OCI-LY3 (cell line): ENCODE measurements around the gene SMYD3.

ENCODE experiments used
- H2AFZ ChIP-seq: fragments of 200-600, 300-600 bp; shearing (Covaris generic); 2 replicates; pipeline ENCODE4 v1.6.0; 2014; ENCODE audit warnings: antibody characterized with exemption, low read depth, low read length
- H3K27ac ChIP-seq: fragments of 200-600, 300-600 bp; sonication (generic); 2 replicates; pipeline ENCODE4 v1.5.1; 2014; ENCODE audit warnings: mild to moderate bottlenecking, low read length, moderate library complexity, mixed read lengths
- H3K27me3 ChIP-seq: fragments of 200-600, 300-600 bp; sonication (generic); 2 replicates; pipeline ENCODE4 v1.6.1; 2014; ENCODE audit warnings: low read depth, low read length, mixed read lengths
- H3K36me3 ChIP-seq: fragments of 200-600, 300-600 bp; sonication (generic); replicated peaks from 2 replicates; pipeline ENCODE3; 2014; ENCODE audit warnings: low read depth, low read length, mixed read lengths
- H3K4me1 ChIP-seq: fragments of 300-600, 200-600 bp; sonication (generic); 2 replicates; pipeline ENCODE4 v1.6.1; 2014; ENCODE audit warnings: low read length, mixed read lengths
- H3K4me2 ChIP-seq: fragments of 200-600, 300-600 bp; sonication (generic); 2 replicates; pipeline ENCODE4 v1.6.1; 2014; ENCODE audit warnings: low read length, mixed read lengths
- H3K4me3 ChIP-seq: fragments of 300-600, 200-600 bp; sonication (generic); 2 replicates; pipeline ENCODE4 v1.5.1; 2014; ENCODE audit warnings: antibody characterized with exemption, mild to moderate bottlenecking, low read length, moderate library complexity
- H3K79me2 ChIP-seq: fragments of 300-600, 200-600 bp; shearing (Covaris generic); 2 replicates; pipeline ENCODE4 v1.6.1; 2014; ENCODE audit warnings: mild to moderate bottlenecking, low read length, mixed read lengths
- H3K9ac ChIP-seq: fragments of 300-600, 200-600 bp; shearing (Covaris generic); 2 replicates; pipeline ENCODE4 v1.6.0; 2014; ENCODE audit warnings: mild to moderate bottlenecking, low read length, moderate library complexity
- H3K9me3 ChIP-seq: fragments of 200-600, 300-600 bp; shearing (Covaris generic); 2 replicates; pipeline ENCODE4 v1.6.1; 2014; ENCODE audit warnings: low read length, mixed read lengths; ENCODE audit not compliant: insufficient read depth
- H4K20me1 ChIP-seq: fragments of 200-600, 300-600 bp; sonication (generic); 2 replicates; pipeline ENCODE4 v1.6.1; 2016; ENCODE audit warnings: low read length, mixed read lengths; ENCODE audit not compliant: insufficient read depth
- EZH2phosphoT487 ChIP-seq: fragments of 200-600 bp; shearing (Covaris generic); IDR thresholded peaks from 2 replicates; pipeline ENCODE4 v1.6.1; 2018; ENCODE audit warnings: antibody characterized with exemption, mixed run types, low read depth
- TF ChIP-seq, protein P1 (sequence below): fragments of 200-600, 300-600 bp; sonication (generic); IDR thresholded peaks from 2 replicates; pipeline ENCODE4 v1.5.1; 2014; ENCODE audit warnings: antibody characterized with exemption, low read length, low read depth

Gene SMYD3

DNA sequence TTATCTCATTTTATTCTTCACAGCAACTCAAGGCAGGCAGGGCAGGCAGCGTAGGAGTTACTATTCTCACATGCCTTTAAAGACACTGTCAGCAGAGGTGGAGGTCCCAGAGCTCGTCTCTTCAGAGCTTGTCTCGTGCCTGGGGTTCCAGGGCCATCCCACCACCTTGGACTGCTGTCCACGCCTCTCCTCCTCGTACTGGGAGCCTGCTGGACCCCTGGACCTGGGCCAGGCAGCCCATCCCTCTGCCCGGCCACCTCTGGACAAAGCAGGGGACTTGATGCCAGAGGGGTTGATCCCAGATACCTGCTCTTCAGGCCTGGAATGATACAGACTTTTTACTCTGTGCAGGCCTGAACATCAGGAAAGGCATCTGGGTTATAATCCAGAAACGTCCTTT is 805.4 kb downstream of the SMYD3 start:
- Histone ChIP-seq H3K4me1 (0 out of 2 replicates have a peak, but pooled peaks cover 7% of the 10 kb centered on the region), H3K27me3 (no peaks in the 10 kb centered on the region)

DNA sequence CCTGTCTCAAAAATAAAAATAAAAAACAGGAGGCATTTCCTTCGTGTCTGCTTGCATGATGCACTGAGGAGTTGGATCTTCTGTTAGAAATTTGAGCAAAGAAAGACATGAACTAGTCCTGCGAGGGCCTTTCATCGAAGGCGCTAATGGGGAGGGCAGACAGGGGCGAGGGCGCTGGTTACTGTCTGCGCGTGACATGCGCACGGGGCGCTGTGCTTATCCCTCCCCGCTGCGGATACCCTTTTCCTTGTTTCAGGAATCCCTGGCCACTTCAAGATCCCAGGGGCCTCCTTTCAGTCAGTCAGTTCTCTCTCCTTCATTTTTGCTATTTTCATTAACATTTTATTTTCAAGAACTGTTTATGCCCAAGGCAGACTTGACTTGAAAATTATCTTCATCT is 806.4 kb downstream of the SMYD3 start:
- no peak overlapping the region for H3K9ac ChIP-seq
- 0 out of 2 replicates have a peak, but pooled peaks cover 7% of the 10 kb centered on the region for H3K4me1 ChIP-seq
- TF ChIP-seq, protein P1, sequence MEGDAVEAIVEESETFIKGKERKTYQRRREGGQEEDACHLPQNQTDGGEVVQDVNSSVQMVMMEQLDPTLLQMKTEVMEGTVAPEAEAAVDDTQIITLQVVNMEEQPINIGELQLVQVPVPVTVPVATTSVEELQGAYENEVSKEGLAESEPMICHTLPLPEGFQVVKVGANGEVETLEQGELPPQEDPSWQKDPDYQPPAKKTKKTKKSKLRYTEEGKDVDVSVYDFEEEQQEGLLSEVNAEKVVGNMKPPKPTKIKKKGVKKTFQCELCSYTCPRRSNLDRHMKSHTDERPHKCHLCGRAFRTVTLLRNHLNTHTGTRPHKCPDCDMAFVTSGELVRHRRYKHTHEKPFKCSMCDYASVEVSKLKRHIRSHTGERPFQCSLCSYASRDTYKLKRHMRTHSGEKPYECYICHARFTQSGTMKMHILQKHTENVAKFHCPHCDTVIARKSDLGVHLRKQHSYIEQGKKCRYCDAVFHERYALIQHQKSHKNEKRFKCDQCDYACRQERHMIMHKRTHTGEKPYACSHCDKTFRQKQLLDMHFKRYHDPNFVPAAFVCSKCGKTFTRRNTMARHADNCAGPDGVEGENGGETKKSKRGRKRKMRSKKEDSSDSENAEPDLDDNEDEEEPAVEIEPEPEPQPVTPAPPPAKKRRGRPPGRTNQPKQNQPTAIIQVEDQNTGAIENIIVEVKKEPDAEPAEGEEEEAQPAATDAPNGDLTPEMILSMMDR: no peak
- TF ChIP-seq EZH2phosphoT487: no peak
- H3K9me3 ChIP-seq: no peaks in the 10 kb centered on the region
- H3K36me3 ChIP-seq: peaks cover 13% of the 10 kb centered on the region
- H3K27me3 ChIP-seq: no peaks in the 10 kb centered on the region
- H3K27ac ChIP-seq: no peak overlapping the region
- no peak overlapping the region for H3K4me2 ChIP-seq
- no peak overlapping the region for H3K4me3 ChIP-seq
- no peak overlapping the region for H2AFZ ChIP-seq
- H4K20me1 ChIP-seq: no peaks in the 10 kb centered on the region
- H3K79me2 ChIP-seq: no peaks in the 10 kb centered on the region

More for the DNA sequence above, 805.4 kb downstream of the SMYD3 start:
- Histone ChIP-seq H3K9ac (no peak overlapping the region), H2AFZ (no peak overlapping the region), H3K36me3 (peaks cover 9% of the 10 kb centered on the region), H3K9me3 (no peaks in the 10 kb centered on the region), H3K4me2 (no peak overlapping the region), H3K79me2 (no peaks in the 10 kb centered on the region), H4K20me1 (no peaks in the 10 kb centered on the region), H3K27ac (no peak overlapping the region), H3K4me3 (no peak overlapping the region)
- TF ChIP-seq, protein P1: no peak
- TF ChIP-seq EZH2phosphoT487: no peak
